GM12891 (cell line): ENCODE measurements around the gene TH.

Experiments
- POLR2A ChIP-seq: IDR thresholded peaks from 2 replicates; pipeline ENCODE4 v1.6.1; 2011; ENCODE audit warnings: low read depth, low read length, control low read depth
- POLR2AphosphoS5 ChIP-seq: IDR thresholded peaks from 2 replicates; pipeline ENCODE4 v1.6.1; 2011; ENCODE audit warnings: low read depth, low read length, control low read depth
- SPI1 ChIP-seq: IDR thresholded peaks from 2 replicates; pipeline ENCODE4 v1.6.1; 2011; ENCODE audit warnings: low read depth, low read length, control low read depth

DNA sequence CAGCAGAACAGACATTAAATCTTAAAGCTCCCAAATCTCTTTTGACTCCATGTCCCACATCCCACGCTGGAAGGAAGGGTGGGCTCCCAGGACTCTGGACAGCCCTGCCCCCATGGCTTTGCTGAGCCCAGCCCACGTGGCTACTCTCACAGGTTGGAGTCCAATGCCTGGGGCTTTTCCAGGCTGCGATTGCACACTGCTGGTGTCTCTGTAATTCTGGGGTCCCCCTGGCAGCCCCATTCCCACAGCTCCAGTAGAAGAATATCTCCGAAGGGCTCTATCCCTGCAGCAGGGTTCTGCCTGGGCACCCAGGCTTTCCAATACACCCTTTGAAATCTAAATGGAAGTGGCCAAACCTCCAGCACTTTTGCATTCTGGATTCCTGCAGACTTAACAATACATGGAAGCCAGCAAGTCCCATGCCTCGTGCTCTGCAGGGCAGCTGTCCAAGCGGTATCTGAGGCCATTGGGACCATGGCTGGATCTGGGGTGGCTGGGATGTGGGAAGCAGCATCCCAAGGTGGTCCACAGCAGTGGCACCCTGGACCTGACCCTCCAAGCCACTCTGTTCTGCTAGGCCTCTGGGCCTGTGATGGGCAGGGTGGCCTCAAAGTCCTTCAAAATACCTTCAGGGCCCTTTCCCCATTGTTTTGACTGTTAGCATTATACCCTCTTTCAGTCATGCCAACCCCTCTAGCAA lies 47.9 kb upstream of the TH start:
- TF ChIP-seq POLR2A (no peak), POLR2AphosphoS5 (no peak), SPI1 (no peak)
